GM13977 (cell line): ENCODE data around the gene MALRD1.

Experiments used
- DNase-seq: peaks from one replicate; pipeline ENCODE4 v3.0.0; 2012; ENCODE audit warnings: low spot score
- in situ Hi-C: fragments of 300-500 bp; cut with MboI; formaldehyde crosslinking; loops from one replicate; pipeline ENCODE4 v1.12.0; 2022; ENCODE audit warnings: low sequenced_read_pairs, low pct_unique_long_range_greater_than_20kb, mixed read lengths, inconsistent platforms; ENCODE audit not compliant: unreplicated experiment
- TF ChIP-seq, protein P1 (sequence below): IDR thresholded peaks from 2 replicates; pipeline ENCODE4 v1.5.1; 2012; ENCODE audit warnings: mild to moderate bottlenecking, control low read depth; ENCODE audit not compliant: insufficient read depth; ENCODE audit errors: extremely low read depth, missing control alignments

The MALRD1 gene

DNA sequence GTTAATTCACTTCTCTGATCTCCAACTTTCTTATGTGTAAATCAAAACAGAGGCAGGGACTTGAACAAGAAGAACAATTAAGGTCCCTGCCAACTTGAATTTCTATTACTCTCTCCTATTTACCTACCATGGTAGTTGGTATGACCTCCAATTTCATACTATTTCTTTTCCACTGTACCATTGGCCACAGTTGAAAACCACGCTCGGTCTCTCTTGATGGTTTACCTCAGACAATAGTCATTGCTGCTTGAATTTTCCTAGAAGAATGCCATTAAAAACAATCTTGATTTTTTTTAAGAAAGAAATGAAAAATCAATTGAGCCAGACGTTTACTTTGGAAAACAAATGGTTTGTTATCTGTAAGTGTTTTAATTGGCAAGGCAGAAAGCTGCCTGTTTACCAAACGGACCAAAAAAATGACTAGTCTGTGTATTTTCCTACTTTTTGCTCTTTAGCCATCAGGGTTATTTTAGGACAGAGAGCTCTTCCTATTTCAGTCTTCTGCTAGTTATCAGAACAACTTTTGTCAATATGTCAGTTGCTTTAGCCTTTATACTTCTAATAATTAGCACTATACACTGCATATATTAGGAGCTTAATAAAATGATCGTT, 610.1 kb downstream of the MALRD1 start:
- TF ChIP-seq, protein P1, sequence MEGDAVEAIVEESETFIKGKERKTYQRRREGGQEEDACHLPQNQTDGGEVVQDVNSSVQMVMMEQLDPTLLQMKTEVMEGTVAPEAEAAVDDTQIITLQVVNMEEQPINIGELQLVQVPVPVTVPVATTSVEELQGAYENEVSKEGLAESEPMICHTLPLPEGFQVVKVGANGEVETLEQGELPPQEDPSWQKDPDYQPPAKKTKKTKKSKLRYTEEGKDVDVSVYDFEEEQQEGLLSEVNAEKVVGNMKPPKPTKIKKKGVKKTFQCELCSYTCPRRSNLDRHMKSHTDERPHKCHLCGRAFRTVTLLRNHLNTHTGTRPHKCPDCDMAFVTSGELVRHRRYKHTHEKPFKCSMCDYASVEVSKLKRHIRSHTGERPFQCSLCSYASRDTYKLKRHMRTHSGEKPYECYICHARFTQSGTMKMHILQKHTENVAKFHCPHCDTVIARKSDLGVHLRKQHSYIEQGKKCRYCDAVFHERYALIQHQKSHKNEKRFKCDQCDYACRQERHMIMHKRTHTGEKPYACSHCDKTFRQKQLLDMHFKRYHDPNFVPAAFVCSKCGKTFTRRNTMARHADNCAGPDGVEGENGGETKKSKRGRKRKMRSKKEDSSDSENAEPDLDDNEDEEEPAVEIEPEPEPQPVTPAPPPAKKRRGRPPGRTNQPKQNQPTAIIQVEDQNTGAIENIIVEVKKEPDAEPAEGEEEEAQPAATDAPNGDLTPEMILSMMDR: no peak
- no peak for DNase-seq
- in situ Hi-C loops: no loop called here

GRCh38 chr10:19659920-19660655, 611.5 kb downstream of the MALRD1 start:
- no peak for DNase-seq
- TF ChIP-seq, protein P1: no peak
- in situ Hi-C loops: no loop called here

- in situ Hi-C loops: no loop called here
- TF ChIP-seq, protein P1: no peak
- DNase-seq: no peak
These were observed 614.7 kb downstream of the MALRD1 start for GRCh38 chr10:19663344-19663743.

DNA sequence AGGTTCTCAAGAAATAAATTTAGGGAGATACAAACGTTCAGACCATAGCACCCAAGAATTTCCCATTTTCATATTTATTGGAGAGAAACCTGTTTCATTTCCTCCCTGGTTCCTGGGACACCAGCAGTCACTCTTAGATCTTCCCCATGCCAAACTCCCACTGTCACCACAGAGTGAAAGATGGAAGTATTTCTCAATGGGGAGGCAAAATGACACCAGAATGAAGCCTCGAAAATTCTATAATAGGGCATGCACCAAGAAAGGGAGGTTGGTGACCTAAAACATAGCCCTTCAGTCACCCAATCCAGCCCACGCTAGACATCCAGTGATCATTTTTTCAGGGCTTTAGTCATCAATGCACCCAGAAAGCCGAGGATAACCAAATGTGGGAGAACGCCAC, 619.5 kb downstream of the MALRD1 start:
- DNase-seq: no peak
- in situ Hi-C loops: no loop called here
- TF ChIP-seq, protein P1: no peak

DNA sequence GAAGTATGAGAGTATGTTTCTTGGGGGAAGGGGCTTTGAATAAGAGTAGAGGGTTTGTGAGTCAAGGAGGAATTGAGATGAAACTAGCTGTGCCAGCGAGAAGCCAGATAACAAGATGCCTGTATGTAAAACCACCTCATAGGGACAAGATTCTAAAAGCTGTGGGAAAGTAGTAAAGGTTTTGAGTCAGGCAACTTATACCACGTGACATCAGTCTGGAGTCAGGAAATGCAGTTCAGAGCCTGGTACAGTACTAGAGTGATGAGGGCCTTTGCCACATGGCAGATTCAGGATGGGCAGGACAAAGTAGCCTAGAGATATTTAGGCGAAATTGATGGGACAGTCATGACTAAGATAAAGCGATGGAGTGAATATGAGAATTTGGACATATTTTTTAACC, 627.5 kb downstream of the MALRD1 start:
- in situ Hi-C loops: no loop called here
- TF ChIP-seq, protein P1: no peak
- no peak for DNase-seq

GRCh38 chr10:19683356-19683755, 634.8 kb downstream of the MALRD1 start:
- DNase-seq: no peak
- in situ Hi-C loops: no loop called here
- TF ChIP-seq, protein P1: no peak
